Stomach (tissue), 4 donors: Measurements from ENCODE around the gene CCDC61.

ENCODE experiments used
- POLR2A ChIP-seq, 4 donors: fragments of 450-650 bp; IDR thresholded peaks; one replicate each; pipeline ENCODE4 v1.6.1; 2016; ENCODE audit warnings: antibody characterized with exemption in 4 of 4, control low read depth in 2 of 4, mild to moderate bottlenecking in 1 of 4, moderate library complexity in 1 of 4
- POLR2AphosphoS5 ChIP-seq, 3 donors: sonication (generic); formaldehyde crosslinking; IDR thresholded peaks; one replicate each; pipeline ENCODE4 v1.6.1; 2016; ENCODE audit warnings: antibody characterized with exemption in 3 of 3

DNA sequence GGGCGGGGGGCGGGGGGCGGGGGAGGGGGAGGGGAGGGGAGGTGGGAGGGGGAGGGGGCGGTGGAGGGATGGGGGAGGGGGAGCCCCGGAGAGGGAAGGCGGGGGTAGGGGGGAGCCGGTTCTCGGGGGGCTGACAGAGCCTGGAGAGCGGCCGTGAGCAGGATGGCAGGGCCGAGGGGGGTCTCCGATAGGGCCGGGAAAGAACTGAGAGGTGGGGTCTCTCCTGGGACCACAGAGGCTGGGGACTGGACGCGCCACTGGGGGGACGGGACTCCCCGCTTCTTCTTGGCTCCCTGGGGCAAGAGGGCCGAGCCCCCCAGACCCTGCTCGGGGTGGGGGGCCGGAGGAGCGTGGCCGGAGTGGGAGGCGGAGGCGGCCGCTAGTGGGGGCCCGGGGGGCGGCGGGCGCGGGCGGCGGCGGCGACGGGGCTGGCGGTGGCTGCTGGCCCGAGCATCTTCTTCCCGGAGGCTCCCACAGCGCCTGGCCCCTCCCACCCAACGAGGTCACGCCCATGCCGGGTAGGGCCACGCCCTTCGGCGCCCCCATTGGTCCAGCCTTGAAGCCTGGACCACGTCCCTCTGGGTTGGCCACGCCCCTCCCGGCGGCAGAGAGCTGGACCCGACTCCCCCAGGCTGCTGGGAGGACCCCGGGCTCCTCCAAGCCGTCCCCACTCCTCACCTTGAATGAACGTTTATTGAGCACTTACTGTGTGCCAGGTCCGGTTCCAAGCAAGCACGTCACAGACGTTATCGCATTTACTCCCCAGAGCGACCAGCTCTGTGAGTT, 21.5 kb upstream of the CCDC61 start, which contains the start of gene NOVA2:
- no peak for TF ChIP-seq POLR2A (IDR thresholded peaks at IDR 0.05)
- TF ChIP-seq POLR2AphosphoS5 (IDR thresholded peaks at IDR 0.05), result no peak
